Keratinocyte (primary cell): ENCODE measurements around the gene TTYH1.

Experiments used
- EZH2 ChIP-seq: IDR thresholded peaks from one replicate; pipeline ENCODE4 v1.6.1; 2012; ENCODE audit warnings: inconsistent platforms, mild to moderate bottlenecking, low read length, moderate library complexity
- TF ChIP-seq, protein P1 (sequence below), 3 experiments: IDR thresholded peaks in 1 of 3; conservative IDR thresholded peaks in 1 of 3; optimal IDR thresholded peaks in 1 of 3; 2 replicates in 2 of 3; 3 replicates in 1 of 3; pipeline versions ENCODE3 to v1.5.1; 2011; ENCODE audit warnings: low read length in 3 of 3, mild to moderate bottlenecking in 3 of 3, moderate library complexity in 2 of 3, control low read depth in 1 of 3, inconsistent platforms in 1 of 3; ENCODE audit not compliant: insufficient read depth in 2 of 3; ENCODE audit errors: extremely low read depth in 1 of 3

DNA sequence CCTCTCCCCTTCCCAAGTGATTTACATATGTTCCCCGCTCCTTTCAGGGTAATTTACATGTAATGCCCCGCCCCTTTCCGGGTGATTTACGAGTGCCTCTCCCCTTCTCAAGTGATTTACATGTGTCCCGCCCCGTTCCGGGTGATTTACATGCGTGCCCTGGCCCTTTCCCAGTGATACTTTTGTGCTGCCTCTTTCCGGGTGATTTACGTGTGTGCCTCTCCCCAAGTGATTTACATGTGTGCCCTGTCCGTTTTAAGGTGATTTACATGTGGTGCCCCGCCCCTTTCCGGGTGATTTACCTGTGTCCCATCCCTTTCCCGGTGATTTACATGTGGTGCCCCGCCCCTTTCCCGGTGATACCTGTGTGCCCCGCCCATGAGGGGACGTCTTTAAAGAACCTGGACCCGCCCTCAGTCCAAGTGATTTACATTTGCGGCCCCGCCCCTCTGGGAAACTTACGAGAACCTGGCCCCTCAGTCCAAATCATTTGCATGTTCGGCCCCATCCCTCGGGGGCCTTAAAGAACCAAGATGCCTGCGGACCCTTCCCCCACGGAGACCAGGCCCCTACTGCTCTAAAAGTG, 48.9 kb downstream of the TTYH1 start:
- no peak for TF ChIP-seq EZH2
- TF ChIP-seq, protein P1, sequence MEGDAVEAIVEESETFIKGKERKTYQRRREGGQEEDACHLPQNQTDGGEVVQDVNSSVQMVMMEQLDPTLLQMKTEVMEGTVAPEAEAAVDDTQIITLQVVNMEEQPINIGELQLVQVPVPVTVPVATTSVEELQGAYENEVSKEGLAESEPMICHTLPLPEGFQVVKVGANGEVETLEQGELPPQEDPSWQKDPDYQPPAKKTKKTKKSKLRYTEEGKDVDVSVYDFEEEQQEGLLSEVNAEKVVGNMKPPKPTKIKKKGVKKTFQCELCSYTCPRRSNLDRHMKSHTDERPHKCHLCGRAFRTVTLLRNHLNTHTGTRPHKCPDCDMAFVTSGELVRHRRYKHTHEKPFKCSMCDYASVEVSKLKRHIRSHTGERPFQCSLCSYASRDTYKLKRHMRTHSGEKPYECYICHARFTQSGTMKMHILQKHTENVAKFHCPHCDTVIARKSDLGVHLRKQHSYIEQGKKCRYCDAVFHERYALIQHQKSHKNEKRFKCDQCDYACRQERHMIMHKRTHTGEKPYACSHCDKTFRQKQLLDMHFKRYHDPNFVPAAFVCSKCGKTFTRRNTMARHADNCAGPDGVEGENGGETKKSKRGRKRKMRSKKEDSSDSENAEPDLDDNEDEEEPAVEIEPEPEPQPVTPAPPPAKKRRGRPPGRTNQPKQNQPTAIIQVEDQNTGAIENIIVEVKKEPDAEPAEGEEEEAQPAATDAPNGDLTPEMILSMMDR (optimal IDR thresholded peaks at IDR 0.05 in 1 of 3, IDR thresholded peaks at IDR 0.05 in 1 of 3, conservative IDR thresholded peaks at IDR 0.05 in 1 of 3; ENCODE audit: extremely low read depth in 1 of 3, insufficient read depth in 2 of 3, low read length in 3 of 3), result no peak
